HEK293 (cell line): ENCODE data around the gene ING5.
"Not testable (repeated sequence)": the region's sequence is repeated elsewhere in the genome, so short reads cannot be mapped to it uniquely, and the experiment has no call there.

Experiments used
- CTCF ChIP-seq: fragments of 450-650 bp; formaldehyde crosslinking; IDR thresholded peaks from 2 replicates; pipeline ENCODE4 v1.5.1; 2016; ENCODE audit warnings: missing biosample characterization, missing genetic modification characterization
- ZNF175 ChIP-seq: fragments of 450-650 bp; formaldehyde crosslinking; IDR thresholded peaks from 2 replicates; pipeline ENCODE4 v1.5.1; 2016; ENCODE audit warnings: missing biosample characterization, missing genetic modification characterization

- not testable (repeated sequence) for TF ChIP-seq CTCF, ZNF175 (tag by site-specific recombination)
Observed at GRCh38 chr2:241743008-241743407, 41.2 kb downstream of the ING5 start.
